ENCODE data around the gene PASK.

- TF ChIP-seq EZH2 (IDR thresholded peaks at IDR 0.05; ENCODE audit: insufficient read depth, poor library complexity, severe bottlenecking) (no peak), EZH2phosphoT487 (IDR thresholded peaks at IDR 0.05; ENCODE audit: insufficient read depth, low read depth) (no peak)
Observed at GRCh38 chr2:241091201-241091600, 58.1 kb downstream of the PASK start.
